GM21528 (cell line): Measurements from ENCODE around the gene CD37.
"Not testable (repeated sequence)": the region's sequence is repeated elsewhere in the genome, so short reads cannot be mapped to it uniquely, and the experiment has no call there.

Source experiments
- ATAC-seq: cut with Tn5 transposase; IDR thresholded peaks from one replicate; pipeline ENCODE4 v1.9.1; 2021; ENCODE audit warnings: mild to moderate bottlenecking, moderate library complexity; ENCODE audit not compliant: unreplicated experiment, low FRiP score

Gene CD37

GRCh38 chr19:49327878-49328544 is 7.2 kb upstream of the CD37 start:
- ATAC-seq, result no peak

DNA sequence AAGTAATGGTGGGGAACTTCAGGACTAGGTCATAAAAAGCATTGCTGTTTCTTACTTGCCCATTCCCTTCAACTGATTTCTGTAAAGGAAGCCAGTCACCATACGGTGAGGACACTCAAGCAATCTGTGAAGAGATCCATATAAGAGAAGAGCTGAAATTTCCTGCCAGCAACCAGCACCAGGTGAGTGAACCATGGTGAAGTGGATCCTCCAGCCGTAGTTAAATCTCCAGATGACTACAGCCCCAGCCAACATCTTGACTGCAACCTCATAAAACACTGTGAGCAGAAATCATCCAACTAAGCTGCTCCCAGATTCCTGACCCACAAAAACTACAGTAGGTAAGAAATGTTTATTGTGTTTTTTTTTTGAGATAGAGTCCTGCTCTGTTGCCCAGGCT is 6.5 kb upstream of the CD37 start:
- no peak for ATAC-seq

DNA sequence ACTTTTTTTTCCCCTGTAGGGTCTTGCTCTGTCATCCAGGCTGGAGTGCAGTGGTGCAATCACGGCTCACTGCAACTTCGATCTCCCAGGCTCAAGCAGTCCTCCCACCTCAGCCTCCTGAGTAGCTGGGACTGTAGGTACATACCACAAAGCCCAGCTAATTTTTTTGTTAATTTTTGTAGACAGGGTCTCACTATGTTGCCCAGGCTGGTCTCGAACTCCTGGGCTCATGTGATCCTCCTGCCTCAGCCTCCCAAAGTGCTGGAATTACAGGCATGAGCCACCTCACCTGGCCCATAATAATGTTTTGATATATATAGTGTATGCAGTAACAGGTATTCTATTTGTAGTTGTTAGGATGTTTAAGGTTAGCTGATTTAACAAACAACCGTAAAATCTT is 4.0 kb upstream of the CD37 start:
- ATAC-seq, result not testable (repeated sequence)

GRCh38 chr19:49331616-49332055 is 3.6 kb upstream of the CD37 start:
- ATAC-seq, result no peak

- not testable (repeated sequence) for ATAC-seq
These were observed 2.4 kb upstream of the CD37 start for GRCh38 chr19:49332691-49333417.

DNA sequence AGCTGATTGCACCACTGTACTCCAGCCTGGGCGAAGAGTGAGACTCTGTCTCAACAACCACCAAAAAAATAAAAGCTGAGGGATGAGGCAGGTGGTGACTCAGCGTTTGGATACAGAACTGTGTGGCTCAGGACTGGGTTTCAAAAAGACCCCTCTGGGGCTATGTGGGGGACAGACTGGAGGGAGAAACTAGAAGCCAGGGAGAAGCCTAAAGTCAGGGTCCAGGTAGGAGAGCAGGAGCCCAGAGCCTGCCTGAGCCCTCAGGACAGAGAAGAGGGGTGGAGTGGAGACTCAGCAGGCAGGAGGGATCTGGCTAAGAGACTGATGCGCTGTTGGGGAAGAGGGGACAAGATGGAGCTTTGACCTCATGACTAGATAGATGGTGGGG is 1.8 kb upstream of the CD37 start:
- no peak for ATAC-seq

DNA sequence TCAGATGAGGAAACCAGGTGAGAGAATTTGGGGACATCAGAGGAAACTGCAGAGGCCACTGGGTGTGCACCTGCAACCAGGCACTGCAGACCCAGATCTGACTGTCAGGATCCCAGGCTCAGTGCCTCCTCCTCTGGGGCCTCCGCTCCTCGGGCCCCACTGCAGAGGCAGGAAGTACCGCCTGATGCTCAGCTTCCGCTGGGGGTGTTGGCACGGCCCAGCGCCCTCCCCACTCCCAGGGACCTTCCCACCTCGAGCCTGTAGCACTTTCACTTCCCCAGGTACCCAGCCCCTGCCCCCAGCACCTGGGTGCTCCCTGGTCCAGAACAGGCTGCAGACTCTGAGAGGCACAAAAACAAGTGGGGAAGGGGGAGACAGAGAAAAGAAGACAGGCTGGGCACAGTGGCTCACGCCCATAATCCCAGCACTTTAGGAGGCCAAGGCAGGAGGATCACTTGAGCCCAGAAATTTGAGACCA is 1.4 kb upstream of the CD37 start:
- no peak for ATAC-seq

DNA sequence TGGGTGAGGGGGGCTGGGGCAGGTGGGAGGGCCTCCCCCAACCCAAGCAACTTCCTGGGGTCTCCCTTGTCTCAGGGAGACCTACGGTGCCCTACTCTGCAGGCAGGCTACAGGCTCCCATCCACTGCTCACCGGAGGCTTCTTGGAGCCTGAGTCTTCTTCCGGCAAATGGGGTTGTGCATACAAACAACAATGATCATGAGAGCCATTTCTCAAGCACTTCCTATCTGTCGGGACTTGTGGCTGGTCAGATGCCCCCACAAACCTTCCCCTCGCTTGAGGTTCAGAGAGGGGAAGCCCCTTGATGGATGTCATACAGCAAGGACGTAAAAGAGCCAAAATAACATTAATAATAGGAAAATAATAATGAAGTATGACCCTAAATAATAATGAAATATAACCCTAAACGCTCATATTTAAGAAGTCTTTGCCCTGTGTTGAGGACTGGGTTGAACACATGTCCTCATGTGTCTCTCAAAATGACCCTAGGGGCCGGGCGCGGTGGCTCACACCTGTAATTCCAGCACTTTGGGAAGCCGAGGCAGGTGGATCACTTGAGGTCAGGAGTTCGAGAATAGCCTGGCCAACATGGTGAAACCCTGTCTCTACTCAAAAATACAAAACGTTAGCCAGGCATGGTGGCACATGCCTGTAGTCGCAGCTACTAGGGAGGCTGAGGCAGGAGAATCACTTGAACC is 727 bp downstream of the CD37 start:
- no peak for ATAC-seq

- no peak for ATAC-seq
These were observed 1.5 kb downstream of the CD37 start for GRCh38 chr19:49336482-49337266.

DNA sequence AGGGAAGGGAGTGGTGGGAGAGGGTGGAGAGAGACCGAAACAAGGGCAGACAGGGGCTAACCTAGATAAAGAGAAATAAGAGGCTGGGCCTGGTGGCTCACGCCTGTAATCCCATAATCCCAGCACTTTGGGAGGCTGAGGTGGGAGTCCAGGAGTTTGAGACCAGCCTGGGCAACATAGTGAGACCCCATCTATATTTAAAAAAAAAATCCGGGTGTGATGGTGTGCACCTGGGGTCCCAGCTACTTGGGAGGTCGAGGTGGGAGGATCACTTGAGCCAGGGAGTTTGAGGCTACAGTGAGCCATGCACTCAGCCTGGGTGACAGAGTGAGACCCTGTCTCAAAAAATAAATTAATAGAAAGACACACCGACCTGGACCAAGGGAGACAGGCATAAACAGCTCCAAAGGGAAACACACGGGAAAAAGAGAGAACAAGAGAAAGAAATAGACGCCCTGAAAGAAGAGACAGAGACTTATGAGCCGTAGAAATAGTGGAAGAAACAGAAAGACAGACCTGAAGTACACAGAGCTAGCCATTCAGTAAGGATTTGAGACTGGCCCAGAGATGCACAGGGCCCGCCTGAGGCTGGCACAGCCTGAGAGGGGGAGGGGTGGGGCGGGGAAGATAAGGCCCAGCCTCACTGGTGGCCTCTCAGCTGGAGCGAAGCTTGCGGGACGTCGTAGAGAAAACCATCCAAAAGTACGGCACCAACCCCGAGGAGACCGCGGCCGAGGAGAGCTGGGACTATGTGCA is 2.2 kb downstream of the CD37 start:
- no peak for ATAC-seq

DNA sequence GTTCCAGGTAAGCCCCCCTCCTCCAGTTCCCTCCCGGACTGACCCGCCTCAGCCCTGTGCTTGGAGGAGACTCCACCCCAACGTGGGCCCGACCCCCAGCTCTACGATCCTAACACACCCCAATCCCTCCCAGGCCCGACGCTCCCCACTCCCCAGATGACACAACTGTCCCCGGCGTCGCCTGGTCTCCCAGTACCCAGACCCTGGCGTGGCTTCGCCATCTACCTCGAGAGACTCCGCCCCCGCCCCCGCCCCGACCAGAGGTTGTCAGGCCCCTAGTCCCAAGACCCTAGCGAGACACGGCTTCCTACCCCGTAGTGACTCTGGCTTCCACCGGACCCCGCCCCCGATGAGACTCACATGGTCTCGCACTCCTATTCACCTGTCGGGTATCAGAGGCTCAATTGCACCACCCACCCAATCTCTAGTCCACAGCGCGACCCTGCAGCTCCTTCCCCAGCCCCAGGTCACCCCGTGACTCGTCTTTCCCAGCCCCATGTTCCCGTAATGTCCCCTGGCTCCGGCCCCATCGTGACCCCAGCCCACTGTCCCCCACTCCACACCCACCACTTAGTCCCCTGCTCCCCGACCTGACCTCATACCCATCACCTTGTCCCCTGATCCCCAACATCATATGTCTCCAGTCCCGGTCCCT is 2.9 kb downstream of the CD37 start:
- ATAC-seq, result no peak

GRCh38 chr19:49338691-49339300 is 3.6 kb downstream of the CD37 start:
- no peak for ATAC-seq

DNA sequence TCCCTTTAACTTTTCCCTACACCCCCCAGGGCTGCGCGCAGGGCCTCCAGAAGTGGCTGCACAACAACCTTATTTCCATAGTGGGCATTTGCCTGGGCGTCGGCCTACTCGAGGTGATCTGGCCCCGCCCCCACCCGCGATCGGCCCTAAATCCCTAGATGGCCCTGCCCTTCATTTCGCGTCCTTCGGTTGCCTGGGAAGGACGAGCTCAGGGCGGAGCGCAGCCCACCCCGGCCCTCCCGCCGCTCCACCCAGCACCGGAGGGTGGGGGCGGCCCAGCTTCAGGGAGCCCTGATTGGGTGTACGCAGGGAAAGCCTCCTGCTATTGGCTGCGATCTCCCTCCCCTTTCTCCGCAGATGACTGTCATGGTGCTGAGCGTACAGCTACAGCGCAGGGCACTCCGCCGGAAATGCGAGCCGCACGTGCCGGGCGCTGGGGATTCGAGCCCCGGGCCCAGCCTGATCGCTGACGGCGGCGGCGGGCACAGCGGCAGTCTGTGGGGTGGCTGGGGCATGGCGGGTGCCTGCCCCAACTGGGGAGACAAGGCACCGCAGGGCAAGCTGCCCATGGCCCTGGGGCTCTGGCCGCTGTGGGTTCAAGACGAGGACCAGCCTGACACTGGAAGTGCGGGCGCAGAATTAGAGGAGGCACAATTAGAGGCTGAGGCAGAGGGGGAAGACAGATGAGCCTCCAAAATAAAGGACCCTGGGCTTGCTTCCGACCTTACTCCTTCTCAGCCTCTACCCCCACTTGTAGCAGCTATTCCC is 4.3 kb downstream of the CD37 start:
- no peak for ATAC-seq

DNA sequence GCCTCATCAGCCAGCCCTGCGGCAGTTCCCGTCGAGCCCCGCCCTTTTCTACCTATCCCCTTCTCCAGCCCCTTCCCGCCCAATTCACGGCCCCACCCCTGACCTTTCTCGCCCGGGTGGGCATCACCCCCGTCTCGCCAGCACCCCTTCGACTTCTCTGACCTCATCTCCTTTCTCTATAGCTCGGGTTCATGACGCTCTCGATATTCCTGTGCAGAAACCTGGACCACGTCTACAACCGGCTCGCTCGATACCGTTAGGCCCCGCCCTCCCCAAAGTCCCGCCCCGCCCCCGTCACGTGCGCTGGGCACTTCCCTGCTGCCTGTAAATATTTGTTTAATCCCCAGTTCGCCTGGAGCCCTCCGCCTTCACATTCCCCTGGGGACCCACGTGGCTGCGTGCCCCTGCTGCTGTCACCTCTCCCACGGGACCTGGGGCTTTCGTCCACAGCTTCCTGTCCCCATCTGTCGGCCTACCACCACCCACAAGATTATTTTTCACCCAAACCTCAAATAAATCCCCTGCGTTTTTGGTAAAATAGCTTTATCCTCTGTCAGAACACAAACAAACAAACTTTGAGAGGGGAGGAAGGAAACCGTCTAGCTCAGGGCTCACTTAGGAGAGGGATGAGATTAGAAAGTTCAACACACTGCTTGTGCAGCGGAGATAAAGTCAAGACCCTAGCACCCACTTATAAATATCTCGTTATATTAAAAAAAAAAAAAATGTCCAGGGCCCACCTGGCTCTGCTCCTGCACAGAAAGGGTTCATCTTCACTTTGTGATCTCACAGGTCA is 5.1 kb downstream of the CD37 start:
- peak; percentile 56 for ATAC-seq

DNA sequence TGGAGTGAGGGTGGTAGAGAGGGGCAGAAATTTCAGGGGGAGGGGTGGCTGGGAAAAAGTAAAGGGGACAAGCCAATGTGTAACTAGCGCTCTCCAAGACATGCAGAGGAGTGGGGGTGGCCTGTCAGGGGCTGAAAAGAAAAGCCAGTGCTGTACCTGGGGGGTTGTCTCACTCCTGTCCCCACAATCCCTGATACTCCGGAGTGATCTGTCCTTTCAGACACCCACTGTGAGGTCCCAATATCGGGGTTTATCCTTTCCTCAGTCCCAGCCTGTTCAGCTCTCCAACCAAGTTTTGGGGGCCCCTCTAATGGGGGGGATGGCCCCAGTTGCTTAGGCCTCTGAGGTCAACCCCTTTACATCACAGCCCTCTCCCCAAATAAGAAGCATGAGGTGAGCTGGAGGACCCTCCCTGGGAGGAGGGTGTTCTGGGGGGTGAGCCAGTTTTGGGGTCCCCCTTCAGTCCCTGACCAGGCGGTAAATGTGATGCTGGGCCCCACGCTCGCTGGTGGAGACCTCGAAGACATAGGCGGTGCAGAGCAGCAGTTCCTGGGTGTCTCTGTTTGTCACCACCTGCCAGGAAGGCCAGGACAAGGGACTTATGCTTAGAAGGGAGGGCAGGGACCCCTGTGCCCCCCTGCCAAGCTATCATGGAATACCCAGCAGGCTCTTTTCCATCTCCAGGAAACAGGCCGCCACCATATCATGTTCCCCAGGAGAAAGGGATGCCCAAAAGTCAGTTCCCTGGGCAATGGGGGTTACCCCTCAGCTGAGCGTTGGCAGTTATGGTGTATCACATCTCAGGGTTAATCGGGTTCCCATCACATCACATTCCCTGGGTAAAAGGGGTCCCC is 5.9 kb downstream of the CD37 start:
- no peak for ATAC-seq

- no peak for ATAC-seq
These were observed 7.1 kb downstream of the CD37 start for GRCh38 chr19:49342291-49342721.

GRCh38 chr19:49343123-49343522 is 7.9 kb downstream of the CD37 start:
- no peak for ATAC-seq
